ENCODE data around the gene TM7SF3.

TM7SF3 gene

DNA sequence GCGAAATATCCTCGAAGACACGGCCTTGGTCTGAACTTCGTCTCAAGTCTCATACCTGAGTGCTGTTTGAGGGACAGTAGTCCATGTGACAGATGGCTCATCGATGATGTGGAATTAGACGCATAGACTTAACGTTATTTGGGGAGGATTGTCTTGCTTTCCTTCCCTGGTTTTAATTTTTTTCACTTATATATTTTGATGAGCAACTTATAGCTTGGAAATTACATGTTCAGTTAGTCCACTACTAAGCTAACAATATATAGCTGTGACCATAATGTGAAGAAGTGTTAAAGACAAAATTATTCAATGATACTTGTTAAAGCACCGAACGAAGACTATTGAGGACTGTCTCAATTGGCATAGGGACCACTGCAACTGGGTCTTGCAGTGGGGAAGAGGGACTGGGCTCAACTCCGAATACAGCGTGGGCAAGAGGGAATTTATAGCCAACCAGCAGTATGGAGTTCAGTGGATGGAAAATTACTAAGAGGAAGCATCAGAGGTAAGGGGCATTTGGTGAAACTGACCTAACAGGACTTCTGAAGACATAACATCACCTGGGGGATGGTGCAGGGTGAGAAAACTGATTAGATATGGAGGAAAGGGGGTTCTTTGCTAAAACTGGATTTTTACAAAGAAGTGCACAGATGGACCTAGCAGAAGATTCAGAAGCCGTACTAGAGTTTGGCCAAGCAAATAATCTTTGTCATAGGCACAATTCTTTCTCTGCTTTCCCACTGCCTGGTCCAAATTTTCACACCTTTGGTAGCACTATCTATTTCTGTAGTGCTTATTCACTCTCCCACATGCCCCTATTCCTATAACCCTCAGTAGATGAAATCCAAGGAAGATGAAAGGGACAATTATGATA lies 910 bp upstream of the TM7SF3 start:
- no peak for DNase-seq

DNA sequence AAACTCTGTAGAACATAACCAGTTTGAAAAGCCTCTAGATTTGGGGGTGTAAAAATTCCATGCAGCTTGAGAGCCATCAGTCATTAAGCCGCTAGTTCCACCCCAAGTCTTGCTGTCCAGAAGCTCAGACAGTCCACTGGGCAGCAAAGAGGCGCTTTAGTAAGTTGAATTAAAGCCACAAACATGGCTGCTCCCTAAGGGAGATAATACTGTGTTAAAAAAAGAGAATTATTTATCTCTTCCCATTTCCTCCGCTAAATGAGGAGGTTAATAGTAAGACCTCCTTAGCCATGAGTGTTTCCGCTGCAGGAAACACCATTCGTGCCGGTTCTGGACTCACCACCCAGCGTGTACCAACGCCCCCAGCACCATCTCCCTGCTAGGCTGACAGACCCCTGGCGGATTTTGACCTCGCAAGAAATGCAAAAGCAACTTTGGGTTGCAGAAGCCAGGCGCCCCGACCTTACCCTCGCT lies 536 bp downstream of the TM7SF3 start:
- DNase-seq = peak in 4 of 56 donors; percentile 52 to 69 (median 56)

DNA sequence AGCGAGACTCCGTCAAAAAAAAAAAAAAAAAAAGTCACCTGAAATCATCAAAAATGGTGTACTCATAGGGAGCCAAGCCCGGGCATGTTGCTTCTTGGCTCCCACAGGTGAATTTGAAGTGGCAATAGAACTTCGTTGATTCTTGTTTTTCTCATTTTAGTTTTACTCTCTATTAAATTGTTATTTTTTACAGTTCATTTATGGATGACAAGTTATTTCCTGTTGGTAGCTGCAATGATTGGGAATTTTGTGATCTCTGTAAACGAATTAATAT lies 1.3 kb downstream of the TM7SF3 start:
- no peak for DNase-seq

DNA sequence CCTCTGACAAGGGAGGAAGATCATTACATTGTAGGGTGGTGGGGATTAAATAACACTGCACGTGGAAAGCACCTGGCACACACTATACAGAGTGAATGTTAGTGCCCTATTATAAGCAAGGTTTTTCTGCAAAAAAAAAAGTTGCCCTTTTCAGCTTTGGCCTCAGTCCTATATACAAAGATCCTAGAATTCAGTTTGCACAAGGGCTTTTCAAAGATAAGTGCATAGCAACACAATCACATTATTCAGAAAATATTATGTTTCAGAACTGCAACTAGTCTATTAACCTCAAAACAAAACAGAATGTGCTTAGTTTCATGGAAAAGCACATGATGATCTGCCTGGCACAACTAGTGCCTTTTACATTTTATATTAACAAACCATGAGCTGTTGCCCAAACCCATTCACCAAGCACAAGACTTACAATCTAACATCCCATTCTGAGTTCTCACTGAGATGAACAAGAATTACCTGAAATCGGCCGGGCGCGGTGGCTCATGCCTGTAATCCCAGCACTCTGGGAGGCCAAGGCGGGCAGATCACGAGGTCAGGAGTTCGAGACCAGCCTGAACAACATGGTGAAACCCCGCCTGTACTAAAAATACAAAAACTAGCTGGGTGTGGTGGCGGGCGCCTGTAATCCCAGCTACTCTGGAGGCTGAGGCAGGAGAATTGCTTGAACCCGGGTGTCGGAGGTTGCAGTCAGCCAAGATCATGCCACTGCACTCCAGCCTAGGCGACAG lies 1.8 kb downstream of the TM7SF3 start:
- DNase-seq = no peak

DNA sequence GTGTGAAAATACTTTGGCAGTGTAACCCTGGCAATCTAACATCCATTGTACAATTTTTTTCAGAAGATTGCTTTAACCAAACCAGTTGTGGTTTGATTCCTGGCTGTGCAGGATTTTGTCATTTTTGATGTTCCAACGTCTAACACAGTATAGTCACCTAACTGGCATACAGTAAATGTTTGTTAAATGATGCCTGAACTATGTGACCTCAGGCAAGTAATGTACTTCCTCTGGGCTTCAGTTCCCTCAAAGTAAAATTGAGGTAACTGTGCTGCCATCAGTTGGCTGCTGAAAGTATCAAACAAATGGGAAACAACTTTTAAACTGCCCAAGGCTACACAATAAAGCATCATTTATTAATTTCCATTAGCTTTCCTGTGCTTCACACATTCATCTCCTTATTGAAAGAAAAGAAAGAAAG lies 4.3 kb downstream of the TM7SF3 start:
- DNase-seq = no peak

DNA sequence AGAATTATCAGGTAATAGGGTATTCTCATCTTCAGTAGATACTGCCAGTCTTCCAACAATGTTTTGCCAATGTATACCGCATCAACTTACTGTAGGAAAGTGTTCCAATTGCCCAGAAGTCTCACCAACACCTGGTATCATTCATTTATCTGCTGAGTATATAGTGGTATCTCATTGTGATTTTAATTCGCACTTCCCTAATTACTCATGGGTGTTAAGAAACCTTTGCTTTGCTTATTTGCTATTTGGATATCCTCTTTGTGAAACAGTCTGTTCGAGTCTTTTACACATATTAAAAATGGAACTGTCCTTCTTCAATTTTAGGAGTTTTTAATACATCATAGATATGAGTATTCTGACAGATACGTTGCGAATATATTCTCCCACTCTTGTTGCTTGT lies 6.1 kb downstream of the TM7SF3 start:
- no peak for DNase-seq

DNA sequence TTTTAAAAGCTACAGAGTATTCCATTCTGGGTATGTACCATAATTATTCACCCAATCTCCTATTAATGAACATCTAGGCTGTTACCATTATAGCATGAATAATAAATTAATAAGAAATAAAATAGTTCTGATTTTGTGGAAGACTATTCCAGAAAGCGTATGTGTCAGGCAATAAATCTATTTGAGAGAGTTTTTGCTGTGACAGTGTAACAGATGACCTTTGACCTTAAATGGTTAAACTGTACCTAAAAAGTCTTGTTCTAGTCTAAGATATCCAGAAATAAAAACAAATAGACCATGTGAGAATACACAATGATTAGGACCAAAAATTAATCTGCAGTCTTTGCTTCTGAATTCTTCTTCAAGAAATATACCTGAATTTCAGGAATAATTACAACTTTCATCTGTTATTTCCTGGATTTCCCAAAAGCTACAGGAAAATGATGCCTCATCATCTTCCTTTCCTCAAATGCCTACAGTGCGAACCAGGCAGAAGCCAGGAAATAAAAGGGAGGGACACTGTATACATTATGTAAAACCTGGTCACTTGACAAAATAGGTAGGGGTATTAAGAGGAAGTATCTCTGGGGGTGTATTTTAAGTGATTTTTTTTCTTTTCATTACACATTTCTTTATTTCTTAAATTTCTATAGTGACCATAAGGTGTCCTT lies 7.3 kb downstream of the TM7SF3 start:
- no peak for DNase-seq

DNA sequence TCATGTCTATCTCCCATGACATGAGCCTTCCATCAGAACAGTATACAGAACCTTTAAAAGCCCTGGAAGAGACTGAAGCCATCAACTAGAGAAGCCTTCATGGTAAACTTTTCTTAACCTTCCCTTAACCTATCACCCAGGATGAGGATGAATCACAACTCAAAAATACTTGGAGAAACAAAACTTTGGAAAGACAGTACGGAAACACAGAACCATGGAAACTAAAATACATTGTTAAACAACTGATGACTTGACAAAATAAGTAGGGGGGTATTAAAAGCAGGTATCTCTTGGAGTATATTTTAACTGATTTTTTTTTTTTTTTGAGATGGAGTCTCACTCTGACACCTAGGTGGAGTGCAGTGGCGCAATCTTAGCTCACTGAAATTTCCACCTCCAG lies 8.7 kb downstream of the TM7SF3 start:
- DNase-seq = no peak

DNA sequence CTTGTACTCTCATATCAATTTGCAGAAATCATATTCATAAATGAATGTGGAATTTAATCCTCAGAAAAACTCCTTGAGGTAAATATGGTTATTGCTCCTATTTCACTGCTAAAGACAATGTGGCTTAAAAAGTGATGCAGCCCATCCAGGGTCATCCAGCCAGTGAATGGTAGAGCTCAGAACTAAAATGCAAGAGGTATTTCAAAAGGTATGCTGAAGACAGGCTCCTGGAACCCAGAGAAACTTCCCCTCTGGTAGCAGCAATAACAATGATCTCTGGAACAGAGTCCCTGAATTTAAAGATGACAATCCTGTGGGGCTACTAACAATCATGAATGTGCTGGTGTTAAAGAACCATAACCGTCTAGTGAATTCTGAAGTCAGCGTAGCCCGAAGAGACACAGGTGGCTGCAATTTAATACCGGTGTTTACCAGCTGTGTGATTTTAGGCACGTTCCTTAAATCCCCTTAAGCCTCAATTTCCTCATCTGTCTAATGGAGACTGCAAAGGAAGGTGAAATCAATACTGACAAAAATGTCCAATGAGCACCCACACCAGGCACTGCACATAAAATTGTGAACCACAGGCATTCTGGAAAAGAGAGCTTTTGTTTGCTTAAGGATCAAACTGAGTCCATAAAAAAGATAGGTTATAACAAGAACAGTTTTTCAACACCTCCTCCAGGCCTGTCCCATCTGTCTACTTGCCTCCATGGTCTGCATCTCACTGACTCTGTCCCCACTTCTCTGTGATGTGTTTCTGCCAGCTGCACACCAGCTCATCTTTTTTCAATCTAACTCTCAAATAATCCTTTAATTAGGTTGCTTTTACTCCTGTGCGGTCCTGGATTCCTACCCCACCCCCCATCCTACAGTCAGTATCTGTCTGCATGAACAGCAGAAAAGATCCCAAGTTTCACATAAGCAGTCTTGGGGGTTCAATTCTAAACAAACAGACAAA lies 10.5 kb downstream of the TM7SF3 start:
- no peak for DNase-seq

DNA sequence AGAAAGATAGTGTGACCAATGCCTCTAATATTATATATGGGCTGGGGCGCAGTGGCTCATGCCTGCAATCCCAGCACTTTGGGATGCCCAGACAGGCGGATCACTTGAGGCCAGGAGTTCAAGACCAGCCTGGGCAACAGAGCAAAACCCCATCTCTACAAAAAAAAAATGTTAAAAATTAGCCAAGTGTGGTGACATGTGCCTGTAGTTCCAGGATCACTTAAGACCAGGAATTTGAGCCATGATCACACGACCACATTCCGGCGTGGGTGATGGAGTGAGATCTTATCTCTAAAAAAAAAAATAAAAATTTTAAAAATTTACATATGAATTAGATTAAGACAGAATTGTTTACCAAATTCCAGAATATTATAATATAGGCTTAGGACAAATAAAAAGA lies 12.0 kb downstream of the TM7SF3 start:
- DNase-seq = no peak

DNA sequence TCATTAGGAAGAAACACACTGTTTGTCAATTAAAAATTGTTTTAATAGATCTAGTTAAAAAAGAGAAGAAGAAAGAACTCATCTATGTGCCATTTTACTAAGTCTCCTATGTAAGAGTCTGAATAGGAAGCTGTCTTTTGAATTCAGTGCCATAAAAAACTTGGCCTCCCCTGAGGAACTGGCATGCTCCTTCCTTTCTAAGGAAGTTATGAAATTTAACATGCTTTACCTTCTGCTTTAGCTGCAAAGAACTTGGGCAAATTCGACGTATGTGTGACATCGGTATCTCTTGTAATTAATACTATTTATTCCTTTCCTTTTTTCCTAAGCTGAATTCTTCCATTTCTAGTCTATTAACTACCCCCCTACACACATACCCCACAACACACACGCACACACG lies 12.5 kb downstream of the TM7SF3 start:
- no peak for DNase-seq

DNA sequence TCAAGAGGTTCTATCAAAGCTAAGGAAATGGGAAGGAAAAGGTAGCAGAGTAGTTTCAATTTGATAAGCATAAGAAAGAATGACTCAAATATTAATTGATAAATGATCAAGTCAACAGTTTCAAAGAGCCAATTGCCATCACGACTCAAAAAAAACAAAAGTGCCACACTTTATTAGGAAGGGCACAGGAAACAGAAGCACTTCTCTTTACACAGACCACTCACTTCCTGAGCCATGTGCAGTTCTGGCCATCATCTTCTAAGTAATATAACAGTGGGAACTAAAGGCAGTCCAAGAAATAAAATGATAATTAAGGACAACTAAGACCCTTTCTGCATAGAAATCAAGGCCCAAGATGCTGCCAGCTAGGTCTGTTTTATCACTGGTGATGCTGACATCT lies 13.2 kb downstream of the TM7SF3 start:
- no peak for DNase-seq

DNA sequence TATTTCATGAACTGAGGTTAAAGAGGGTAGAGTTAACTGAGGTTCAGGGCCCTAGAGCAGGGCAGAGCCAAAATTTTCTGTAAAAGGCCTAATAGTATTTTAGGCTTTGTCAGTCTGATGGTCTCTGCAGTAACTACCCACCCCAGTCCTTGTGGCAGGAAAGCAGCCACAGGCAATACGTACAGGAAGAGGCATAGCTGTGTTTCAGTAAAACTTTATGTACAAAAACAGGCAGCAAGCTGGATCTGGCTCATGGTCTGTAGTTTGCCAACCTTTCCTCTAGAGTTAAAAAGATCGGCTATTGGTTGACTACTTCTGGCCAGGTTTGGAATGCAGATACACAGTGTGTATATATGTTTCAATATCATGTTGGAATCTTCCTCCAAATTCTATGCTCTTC lies 17.2 kb downstream of the TM7SF3 start:
- no peak for DNase-seq

DNA sequence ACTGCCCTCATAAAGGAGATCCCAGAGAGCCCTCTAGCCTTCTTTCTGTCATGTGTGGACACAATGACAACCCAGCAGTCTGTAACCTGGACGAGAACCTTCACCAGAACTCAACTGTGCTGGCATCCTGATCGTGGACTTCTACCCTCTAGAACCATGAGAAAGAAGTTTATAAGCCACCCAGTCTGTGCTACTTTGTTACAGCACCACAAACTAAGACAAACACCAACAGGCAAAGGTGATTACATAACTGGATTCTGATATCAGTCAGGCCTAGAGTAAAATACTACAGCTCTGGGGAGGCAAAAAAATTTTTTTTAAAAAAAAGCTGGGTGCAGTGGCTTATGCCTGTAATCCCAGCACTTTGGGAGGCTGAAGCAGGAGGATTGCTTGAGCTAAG lies 18.5 kb downstream of the TM7SF3 start:
- DNase-seq = no peak

DNA sequence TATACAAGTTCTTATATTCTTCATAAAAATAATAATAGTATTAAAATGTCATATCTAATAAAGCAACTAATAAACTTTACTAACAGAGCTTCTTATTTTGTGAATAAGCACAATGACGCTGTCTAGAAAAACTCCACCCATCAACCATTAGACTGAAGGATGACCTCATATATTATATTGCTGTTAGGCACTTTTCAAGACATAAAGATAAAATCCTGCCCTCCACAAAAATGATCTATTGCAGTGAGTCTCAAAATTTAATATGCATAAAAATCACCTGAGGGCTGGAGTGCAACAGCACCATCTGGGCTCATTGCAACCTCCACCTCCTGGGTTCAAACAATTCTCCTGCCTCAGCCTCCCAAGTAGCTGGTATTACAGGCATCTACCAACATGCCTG lies 20.1 kb downstream of the TM7SF3 start:
- no peak for DNase-seq

DNA sequence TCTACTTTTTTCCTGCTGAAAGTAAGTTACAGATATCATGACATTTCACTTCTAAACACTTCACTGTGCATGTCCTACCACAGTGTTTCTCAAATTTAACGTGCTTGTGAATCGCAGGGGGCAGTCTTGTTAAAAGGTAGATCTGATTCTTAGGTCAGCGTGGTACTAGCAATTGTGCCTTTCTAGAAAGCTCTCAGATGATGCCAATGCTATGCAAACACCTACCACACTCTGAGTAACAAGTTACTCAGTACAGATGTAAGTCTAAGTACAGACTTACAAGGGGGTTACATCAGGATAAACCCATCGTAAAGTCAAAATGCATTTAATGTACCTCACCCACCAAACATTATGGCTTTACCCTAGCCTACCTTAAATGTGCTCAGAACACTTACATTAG lies 22.4 kb downstream of the TM7SF3 start:
- no peak for DNase-seq

DNA sequence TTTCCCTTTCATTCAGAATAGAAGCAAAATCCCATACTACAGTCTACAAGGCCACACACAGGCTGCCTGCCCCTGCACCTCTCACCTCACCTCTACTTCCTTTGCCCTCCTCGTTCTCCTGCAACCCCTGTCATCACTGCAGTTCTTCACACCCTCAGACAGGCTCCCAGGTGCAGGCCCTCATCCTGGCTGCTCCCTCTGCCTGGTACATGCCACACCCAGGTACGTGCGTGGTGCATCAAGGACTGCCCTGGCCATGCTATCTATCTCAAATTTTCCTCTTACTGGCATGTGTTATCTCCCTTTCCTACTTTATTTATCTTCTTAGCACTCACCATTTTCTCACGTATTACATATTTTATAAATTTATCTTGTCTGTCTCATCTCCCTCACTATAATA lies 24.3 kb downstream of the TM7SF3 start:
- DNase-seq = no peak

DNA sequence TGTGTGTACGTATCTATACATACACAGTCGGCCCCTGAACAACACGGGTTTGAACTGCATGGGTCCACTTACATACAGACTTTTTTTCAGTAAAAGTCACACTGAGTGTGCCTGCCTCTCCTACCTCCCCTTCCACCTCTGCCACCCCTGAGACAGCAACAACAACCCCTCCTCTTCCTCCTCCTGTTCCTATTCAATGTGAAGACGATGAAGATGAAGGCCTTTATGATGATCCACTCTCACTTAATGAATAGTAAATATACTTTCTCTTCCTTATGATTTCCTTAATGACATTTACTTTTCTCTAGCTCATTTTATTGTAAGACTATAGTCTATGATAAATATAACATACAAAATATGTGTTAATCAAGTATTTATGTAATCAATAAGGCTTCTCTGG lies 25.5 kb downstream of the TM7SF3 start:
- no peak for DNase-seq

DNA sequence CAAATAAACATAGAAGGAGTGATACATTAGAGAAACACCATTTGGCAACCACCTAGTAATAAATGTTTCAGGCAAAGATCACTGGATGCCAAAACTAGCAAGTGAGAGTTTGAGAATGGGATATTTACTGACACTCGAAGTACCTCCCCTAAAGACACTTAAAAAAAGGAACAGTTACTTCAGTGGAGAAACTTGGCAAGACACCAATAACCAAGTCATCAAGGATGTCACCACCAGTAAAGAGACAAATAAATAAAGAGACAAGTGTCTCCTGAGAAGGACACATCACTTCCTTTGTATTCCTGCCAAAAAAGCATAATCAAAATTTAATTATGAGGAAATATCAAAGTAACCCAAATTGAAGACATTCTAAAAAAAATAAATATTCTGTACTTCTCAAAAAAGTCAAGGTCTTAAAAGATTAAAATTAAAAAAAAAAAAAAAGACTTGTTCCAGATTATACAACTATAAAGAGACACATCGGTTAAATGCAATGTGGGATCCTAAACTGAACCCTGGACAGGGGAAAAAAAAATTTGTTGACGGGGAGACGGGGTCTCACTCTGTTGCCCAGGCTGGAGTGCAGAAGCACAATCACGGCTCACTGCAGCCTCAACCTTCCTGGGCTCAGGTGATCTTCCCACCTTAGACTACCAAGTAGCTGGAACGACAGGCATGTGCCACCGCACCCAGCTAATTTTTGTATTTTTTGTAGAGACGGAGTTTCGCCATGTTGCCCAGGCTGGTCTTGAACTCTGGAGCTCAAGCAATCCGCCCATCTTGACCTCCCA lies 26.4 kb downstream of the TM7SF3 start:
- DNase-seq = no peak

DNA sequence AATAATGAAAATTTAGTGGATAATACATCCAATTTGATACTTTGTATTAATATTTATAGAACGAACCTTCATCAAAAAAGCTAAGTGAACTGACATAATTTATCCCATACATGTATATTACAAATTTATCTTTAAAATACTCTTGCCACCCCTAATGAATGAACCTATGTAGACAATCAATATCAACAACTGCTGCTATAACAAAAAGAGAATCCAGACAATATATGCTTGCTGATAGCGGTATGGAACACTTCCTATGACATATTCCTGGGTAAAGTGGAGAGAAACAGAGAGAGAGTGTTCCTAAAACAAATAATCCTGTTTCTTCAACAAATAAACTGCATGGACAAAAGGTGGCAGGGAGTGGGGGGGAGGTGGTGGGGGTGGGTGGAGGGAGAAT lies 31.3 kb downstream of the TM7SF3 start:
- no peak for DNase-seq

All from nucleus accumbens (tissue), 56 donors.